T-helper 17 cell (primary cell): ENCODE data around the gene UFSP1. TPM values are rescaled to one million over a fixed set of nuclear protein-coding genes. Genes with fewer than 3 reads are reported as not detected.

Experiments used
- ATAC-seq: fragments of 150-1000 bp; cut with Tn5 transposase; 2 replicates; pipeline ENCODE4 v1.10.0; 2021; ENCODE audit warnings: mild to moderate bottlenecking, moderate library complexity
- DNase-seq, 3 donors: peaks; one replicate each; pipeline versions ENCODE4 v3.0.0 to v3.0.0-alpha.2; 2020 to 2021
- H3K9me3 ChIP-seq: one replicate; pipeline ENCODE4 v1.7.0; 2013; ENCODE audit warnings: low read length, mild to moderate bottlenecking; ENCODE audit not compliant: control insufficient read depth, poor library complexity, severe bottlenecking
- H3K27ac Mint-ChIP-seq: one replicate; pipeline ENCODE4 v1.8.0; 2022; ENCODE audit warnings: mild to moderate bottlenecking, moderate library complexity, mixed read lengths
- H3K27me3 Mint-ChIP-seq: one replicate; pipeline ENCODE4 v1.8.0; 2022; ENCODE audit warnings: mixed read lengths
- H3K36me3 Mint-ChIP-seq: one replicate; pipeline ENCODE4 v1.8.0; 2022; ENCODE audit warnings: low read depth, mixed read lengths
- H3K4me1 Mint-ChIP-seq: one replicate; pipeline ENCODE4 v1.8.0; 2022; ENCODE audit warnings: mild to moderate bottlenecking, mixed read lengths
- H3K4me3 Mint-ChIP-seq: one replicate; pipeline ENCODE4 v1.8.0; 2022; ENCODE audit warnings: mild to moderate bottlenecking, moderate library complexity, mixed read lengths
- total RNA-seq, 4 donors: library from RNA in 2 of 4; stranded (reverse) in 2 of 4; gene quantifications; one replicate each; pipeline ENCODE4 v1.2.3 and lab custom pipeline; 2022 to 2026

The UFSP1 gene
- total RNA-seq, 2 donors from 2014 or later = 1.6 to 2.2 TPM

DNA sequence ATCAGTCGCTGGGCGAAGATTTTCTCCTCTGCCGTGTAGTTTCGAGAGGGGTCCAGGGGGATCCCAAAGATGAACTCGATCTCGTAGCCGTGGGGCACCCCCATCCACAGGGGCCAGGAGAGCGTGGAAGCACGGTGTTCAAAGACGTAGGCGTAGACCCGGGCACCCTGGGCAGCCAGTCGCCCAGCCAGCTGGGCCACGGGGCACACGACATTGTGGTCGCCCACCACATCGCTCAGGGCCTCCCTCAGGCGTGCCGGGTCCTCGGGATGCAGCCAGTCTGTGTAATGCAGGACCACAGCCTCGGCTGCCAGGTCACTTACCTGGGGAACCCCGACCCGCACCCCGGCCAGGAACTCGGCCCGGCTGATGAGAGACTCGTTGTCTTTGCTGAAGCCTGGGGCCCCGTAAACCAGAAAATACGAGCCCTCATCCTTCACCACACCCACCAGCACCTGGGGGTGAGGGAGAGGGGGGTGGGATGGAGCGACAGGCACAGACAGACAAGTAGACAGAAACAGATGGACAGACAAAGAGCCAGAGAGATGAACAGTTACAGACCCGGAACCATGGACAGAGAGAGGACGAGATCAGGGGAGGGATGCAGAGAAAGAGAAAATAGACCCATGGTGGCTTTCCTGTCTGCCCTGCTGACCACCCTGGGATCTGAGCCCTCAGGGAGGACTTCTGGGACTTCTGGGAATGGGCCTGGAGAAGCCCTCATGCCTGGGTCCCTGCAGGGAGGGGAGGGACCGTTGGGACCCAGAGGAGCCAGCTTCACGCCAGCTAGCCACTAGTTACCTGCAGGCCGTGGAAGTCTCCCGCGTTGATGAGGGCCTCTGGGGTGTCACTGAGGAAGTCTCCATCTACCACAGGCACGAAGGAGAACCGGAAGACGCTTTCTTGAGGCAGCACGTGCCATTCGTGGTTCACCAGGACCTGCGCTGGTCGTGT lies 3.1 kb upstream of the UFSP1 start:
- ATAC-seq (no peak), DNase-seq (no peak)
- no peaks in the 10 kb centered on the region for H3K9me3 ChIP-seq
- H3K36me3 Mint-ChIP-seq = peaks cover 7% of the 10 kb centered on the region
- H3K4me1 Mint-ChIP-seq = peaks cover 38% of the 10 kb centered on the region
- peaks cover 31% of the 10 kb centered on the region for H3K27me3 Mint-ChIP-seq
- peak overlapping the region; percentile 28 for H3K4me3 Mint-ChIP-seq
- no peak overlapping the region for H3K27ac Mint-ChIP-seq

DNA sequence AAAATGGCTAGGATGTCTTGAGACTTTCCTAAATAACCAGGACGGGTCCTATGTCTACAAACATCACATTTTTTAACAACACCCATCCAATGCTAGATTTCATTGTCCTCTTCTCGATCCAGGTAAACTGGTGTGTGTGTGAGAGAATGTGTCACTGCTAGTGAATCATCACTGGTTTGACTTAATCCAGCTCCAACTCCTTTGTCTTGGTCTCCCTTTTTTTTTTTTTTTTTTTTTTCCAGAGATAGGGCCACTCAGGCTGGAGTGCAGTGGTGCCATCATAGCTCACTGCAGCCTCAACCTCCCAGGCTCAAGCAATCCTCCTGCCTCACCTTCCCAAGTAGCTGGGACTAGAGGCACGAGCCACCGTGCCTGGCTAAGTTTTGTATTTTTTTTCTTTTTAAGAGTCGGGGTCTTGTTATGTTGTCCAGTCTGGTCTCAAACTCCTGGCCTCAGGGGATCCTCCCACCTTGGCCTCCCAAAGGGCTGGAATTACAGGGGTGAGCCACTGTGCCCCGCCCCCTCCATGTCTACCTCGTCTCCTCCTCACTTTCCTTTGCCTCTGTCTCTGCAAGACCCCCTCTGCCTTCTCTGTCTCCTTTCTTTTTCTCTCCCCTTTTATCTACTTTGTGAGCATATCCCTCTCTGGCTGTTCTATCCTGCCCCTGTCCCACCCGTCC lies 2.2 kb upstream of the UFSP1 start:
- H3K27me3 Mint-ChIP-seq = peaks cover 29% of the 10 kb centered on the region
- H3K4me3 Mint-ChIP-seq = peak overlapping the region; percentile 82
- H3K4me1 Mint-ChIP-seq = peaks cover 44% of the 10 kb centered on the region
- peak overlapping the region; percentile 29 for H3K27ac Mint-ChIP-seq
- ATAC-seq (no peak), DNase-seq (no peak)
- H3K36me3 Mint-ChIP-seq = peaks cover 9% of the 10 kb centered on the region
- no peaks in the 10 kb centered on the region for H3K9me3 ChIP-seq

DNA sequence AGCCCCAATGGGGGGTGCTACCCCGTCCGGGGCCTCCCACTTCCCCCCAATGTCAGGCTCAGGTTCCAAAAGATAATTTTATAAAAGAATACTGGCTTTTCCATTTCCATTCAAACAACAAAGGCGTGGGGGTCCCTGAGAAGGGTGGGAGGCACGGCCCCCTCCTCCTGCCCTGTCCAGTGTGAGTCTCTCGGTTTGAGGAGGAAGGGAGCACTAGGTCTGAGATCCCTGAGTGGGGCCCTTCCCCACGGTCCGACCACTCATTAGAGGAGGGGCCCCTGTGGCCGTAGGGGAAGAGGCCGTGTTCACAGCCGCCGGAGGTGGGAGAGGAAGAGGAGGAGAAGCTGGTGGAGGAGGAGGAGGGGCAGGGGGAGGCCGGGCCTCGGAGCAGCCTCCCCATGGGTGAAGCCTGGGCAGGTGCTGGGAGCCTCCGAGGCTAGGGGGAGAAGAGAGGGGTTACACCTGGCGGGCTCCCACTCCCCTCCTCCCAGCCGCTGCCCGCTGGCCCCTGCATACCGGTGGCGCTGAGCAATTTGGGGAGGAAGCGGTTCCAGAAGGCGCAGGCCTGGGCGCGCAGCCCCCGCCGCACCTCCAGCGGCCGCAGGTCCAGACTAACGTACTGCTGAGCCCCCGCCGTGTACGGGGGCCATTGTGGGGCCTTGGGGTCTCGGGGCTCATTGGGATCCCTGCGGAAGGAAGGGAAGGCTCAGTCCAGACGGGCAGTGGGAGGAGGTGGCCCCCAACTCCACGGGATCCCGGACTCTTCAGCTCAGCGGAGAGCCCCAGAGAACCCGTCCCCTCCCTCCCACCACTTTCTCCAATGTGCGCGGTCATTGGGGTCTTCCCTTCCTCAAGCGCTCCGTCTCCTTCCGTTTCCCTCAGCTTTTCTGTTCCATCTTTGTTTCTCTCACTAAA lies 1.4 kb upstream of the UFSP1 start:
- Mint-ChIP-seq H3K4me1 (peaks cover 43% of the 10 kb centered on the region), H3K36me3 (peaks cover 11% of the 10 kb centered on the region), H3K27me3 (peaks cover 23% of the 10 kb centered on the region), H3K27ac (peak overlapping the region; percentile 29), H3K4me3 (peak overlapping the region; percentile 90)
- ATAC-seq (no peak), DNase-seq (no peak)
- H3K9me3 ChIP-seq = no peaks in the 10 kb centered on the region

DNA sequence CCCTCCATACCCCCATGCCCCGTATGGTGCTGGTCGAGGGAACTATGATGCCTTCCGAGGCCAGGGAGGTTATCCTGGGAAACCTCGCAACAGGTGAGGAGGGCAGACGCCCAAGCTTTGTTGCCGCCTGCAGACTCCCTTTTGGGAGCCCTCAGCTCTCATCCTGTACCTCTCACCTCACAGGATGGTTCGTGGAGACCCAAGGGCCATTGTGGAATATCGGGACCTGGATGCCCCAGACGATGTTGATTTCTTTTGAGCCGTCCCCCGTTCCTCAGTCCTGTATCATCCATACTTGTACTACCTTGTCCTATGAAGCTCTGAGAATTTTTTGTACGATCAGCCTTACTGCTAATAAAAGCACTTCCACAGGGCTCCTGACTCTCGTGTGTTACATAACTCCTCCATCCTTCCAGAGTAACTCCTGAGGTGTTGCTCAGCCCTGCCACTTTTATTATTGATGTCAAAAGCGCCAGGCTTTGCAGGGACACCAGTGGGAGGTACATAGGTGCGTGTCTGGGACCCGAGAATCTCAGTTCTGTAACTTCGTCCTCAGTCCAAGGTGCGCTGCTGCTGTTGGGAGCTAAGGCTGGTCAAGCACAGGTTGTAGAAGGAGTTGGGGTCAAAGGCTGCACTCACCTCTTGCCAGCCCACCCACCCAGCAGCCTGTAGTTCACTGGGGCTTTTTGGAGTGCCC lies 1.1 kb downstream of the UFSP1 start:
- no peak for ATAC-seq
- no peak for DNase-seq
- peaks cover 24% of the 10 kb centered on the region for H3K36me3 Mint-ChIP-seq
- H3K27ac Mint-ChIP-seq = peak overlapping the region; percentile 91
- H3K9me3 ChIP-seq = no peaks in the 10 kb centered on the region
- H3K4me1 Mint-ChIP-seq = peaks cover 45% of the 10 kb centered on the region
- peak overlapping the region; percentile 90 for H3K4me3 Mint-ChIP-seq
- peaks cover 21% of the 10 kb centered on the region for H3K27me3 Mint-ChIP-seq

DNA sequence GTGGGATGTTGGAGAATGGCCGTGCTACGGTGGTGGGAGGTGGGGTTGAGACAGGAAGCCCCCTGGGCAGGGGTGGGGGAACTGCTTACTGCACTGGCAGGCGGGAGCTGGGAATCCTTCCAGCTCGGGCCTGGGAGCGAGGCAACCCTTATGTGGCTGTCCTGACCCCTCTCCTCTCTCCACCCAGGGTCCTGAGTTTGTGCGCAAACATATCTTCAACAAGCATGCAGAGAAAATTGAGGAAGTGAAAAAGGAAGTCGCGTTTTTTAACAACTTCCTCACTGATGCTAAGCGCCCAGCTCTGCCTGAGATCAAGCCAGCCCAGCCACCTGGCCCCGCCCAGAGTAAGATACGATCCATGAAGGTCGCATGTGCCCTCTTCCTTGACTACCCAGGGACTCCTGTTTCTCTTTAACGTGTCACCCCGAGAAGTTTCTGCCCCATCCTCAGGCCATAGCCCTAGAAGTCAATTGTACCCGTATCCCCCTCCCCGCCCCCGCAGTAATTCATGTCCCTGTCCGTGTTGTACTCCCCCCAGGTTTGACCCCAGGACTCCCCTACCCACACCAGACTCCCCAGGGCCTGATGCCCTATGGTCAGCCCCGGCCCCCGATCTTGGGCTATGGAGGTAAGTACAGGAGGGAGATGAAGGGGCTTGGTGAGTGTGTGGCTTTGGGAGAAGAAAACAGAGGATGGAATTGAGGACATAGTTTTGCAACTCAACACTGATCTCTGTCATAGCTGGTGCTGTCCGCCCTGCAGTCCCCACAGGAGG lies 1.8 kb downstream of the UFSP1 start:
- H3K4me3 Mint-ChIP-seq = peak overlapping the region; percentile 90
- peaks cover 24% of the 10 kb centered on the region for H3K36me3 Mint-ChIP-seq
- H3K4me1 Mint-ChIP-seq = peaks cover 49% of the 10 kb centered on the region
- ATAC-seq (peak; percentile 50), DNase-seq (peak in 1 of 3 donors; percentile 46)
- H3K27me3 Mint-ChIP-seq = peaks cover 17% of the 10 kb centered on the region
- peak overlapping the region; percentile 91 for H3K27ac Mint-ChIP-seq
- H3K9me3 ChIP-seq = no peaks in the 10 kb centered on the region

DNA sequence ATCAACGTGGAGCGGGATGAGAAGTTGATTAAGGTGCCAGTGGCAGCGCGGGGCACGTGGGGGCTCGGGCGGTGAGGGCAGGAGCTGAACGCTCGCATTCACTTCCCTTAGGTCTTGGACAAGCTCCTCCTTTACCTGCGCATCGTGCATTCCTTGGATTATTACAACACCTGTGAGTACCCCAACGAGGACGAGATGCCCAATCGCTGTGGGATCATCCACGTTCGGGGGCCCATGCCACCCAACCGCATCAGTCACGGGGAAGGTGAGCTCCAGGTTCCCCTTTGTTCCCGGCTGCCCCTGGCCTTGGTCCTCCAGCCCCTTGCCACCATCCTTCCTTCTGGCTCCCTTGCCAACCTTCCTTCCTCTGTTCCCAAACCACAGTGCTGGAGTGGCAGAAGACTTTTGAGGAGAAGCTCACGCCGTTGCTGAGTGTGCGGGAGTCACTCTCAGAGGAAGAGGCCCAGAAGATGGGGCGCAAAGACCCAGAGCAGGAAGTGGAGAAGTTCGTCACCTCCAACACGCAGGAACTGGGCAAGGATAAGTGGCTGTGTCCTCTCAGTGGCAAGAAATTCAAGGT lies 2.5 kb downstream of the UFSP1 start:
- Mint-ChIP-seq H3K27me3 (peaks cover 11% of the 10 kb centered on the region), H3K4me1 (peaks cover 48% of the 10 kb centered on the region), H3K4me3 (peak overlapping the region; percentile 90), H3K36me3 (peaks cover 24% of the 10 kb centered on the region), H3K27ac (peak overlapping the region; percentile 91)
- DNase-seq = no peak
- no peak for ATAC-seq
- no peaks in the 10 kb centered on the region for H3K9me3 ChIP-seq

DNA sequence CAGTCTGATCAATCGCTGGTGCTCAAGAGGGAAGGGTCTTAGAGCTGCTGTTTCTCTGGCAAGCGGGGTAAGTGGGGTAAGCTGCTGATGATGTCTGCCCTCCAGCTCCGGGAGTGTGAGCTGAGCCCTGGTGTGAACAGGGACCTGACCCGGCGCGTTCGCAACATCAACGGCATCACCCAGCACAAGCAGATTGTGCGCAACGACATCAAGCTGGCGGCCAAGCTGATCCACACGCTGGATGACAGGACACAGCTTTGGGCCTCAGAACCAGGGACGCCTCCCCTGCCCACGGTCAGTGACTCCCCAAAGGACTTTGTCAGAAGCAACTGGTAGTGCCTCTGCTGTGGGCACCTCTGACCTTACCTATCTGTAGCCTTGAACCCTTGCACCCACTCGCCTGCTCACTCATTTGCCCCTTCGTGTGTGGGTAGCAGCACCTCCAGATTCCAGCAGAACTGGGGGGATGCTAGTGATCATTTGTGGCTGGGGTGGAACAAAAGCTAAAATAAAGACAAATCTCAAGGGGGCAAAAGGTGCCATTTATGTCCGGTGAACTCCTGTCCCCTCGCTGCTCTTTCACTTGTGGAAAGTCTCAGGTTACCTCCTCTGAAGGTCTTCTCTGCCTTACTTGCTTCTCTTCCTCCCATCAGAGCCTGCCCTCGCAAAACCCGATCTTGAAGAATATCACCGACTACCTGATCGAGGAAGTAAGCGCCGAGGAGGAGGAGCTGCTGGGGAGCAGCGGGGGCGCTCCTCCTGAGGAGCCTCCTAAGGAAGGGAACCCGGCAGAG lies 3.2 kb downstream of the UFSP1 start:
- no peak for DNase-seq
- Mint-ChIP-seq H3K27ac (peak overlapping the region; percentile 91), H3K4me3 (peak overlapping the region; percentile 43), H3K27me3 (peaks cover 4% of the 10 kb centered on the region), H3K4me1 (peaks cover 46% of the 10 kb centered on the region), H3K36me3 (peaks cover 24% of the 10 kb centered on the region)
- H3K9me3 ChIP-seq = no peaks in the 10 kb centered on the region
- no peak for ATAC-seq

DNA sequence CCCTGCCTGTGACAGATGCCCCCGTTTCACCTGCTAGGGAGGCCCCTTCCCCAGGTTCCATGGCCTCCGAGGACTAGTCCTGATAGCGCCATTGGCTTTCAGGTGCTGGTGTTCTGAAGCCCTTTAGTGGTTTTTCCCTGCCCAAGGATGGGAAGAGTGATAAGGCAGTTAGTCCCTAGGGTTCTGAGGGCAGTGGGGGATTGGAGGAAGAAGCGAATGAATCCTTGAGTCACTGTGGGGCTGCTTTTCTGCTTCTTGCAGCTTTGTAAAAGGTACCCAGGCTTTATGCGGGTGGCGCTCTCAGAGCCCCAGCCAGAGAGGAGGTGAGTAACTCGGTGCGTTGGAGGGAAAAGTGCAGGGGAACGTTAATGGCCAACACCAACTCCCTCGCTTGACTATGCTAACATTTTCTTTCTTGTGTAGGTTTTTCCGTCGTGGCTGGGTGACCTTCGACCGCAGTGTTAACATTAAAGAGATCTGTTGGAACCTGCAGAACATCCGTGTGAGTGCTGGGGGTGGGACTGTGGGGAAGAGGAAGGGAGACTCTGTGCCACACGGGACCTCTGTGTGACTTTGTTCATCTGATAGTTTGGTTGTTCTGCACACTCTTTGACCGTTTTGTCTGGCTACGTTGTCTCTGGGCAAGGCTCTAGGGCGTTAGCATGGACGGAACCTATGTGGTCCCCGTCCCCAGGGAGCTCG lies 3.9 kb downstream of the UFSP1 start:
- no peak for ATAC-seq
- peak overlapping the region; percentile 43 for H3K4me3 Mint-ChIP-seq
- H3K36me3 Mint-ChIP-seq = peaks cover 24% of the 10 kb centered on the region
- H3K27me3 Mint-ChIP-seq = no peaks in the 10 kb centered on the region
- no peak for DNase-seq
- no peak overlapping the region for H3K27ac Mint-ChIP-seq
- H3K4me1 Mint-ChIP-seq = peaks cover 44% of the 10 kb centered on the region
- H3K9me3 ChIP-seq = no peaks in the 10 kb centered on the region

DNA sequence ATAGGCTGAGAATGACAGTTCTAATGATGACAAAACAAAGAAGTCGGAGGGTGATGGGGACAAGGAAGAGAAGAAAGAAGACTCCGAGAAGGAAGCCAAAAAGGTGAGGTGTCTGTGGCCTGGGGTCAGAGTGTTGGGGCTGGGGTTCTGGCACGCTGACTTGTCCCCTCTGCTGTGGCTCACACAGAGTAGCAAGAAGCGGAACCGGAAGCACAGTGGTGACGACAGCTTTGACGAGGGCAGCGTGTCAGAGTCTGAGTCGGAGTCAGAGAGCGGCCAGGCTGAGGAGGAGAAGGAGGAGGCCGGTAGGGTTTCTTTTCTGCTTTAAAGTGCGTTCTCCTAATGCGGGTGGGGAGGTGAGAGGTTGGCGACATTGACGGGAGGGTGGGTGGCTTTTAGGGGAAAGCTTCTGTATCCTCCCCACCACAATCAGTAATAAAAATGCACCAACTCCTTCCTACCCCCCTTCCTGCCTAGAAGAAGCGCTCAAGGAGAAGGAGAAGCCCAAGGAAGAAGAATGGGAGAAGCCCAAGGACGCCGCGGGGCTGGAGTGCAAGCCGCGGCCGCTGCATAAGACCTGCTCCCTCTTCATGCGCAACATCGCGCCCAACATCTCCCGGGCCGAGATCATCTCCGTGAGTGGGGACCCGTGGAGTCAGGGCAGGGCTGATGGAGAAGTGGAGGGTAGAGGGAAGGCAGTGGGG lies 4.6 kb downstream of the UFSP1 start:
- H3K27ac Mint-ChIP-seq = no peak overlapping the region
- ATAC-seq = peak; percentile 5
- no peak for DNase-seq
- H3K36me3 Mint-ChIP-seq = peaks cover 26% of the 10 kb centered on the region
- H3K4me1 Mint-ChIP-seq = peaks cover 42% of the 10 kb centered on the region
- peak overlapping the region; percentile 76 for H3K4me3 Mint-ChIP-seq
- H3K27me3 Mint-ChIP-seq = no peaks in the 10 kb centered on the region
- H3K9me3 ChIP-seq = no peaks in the 10 kb centered on the region

DNA sequence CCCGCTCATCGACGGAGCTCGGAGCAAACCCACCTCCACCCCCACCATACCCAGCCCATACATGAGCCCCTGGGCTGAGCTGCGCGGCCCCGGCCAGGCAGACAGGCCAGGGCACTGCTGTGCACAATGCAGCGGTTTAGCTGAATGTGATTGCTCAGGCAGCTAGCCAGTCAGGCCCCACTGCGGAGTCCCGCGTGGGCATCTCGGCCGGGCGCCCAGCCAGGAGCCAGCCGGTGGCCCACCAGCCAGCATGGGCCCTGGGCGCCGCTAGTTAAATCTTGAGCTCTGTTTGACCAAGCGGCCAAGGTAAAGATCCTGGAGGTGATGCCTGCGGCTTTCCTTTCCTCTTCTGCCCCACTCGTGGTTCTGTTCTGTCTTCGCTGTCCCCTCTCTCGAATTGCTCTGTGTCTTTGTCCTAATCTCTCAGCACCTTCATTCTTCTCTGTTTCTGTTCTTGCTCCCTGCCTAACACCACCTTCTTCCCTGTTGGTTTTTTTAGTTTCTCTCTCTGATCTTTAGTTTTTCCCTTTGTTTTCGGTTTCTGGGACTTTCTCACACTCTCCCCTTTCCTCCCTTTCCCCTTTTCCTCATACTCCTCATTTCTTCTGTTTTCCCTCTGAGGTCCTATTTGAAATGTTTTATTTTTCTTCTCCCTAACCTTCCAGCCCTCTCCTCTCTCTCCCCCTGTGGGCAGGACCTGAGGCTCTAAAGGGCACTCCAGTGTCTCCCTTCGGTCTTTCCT lies 6.6 kb downstream of the UFSP1 start:
- Mint-ChIP-seq H3K4me3 (no peak overlapping the region), H3K27me3 (no peaks in the 10 kb centered on the region), H3K36me3 (peaks cover 24% of the 10 kb centered on the region), H3K27ac (no peak overlapping the region), H3K4me1 (peaks cover 48% of the 10 kb centered on the region)
- H3K9me3 ChIP-seq = no peaks in the 10 kb centered on the region
- no peak for DNase-seq
- no peak for ATAC-seq
